Measurements from ENCODE around the gene LRIT1. TPM values are rescaled to one million over a fixed set of nuclear protein-coding genes. Genes with fewer than 3 reads are reported as not detected.

LRIT1 gene
- total and polyA plus RNA-seq, 2 of the 8 experiments (the other 6 are each of a cell fraction or from before 2014, with no cell fraction given), result 0.03 TPM; not detected in 1

GRCh38 chr10:84230359-84230758, 11.0 kb downstream of the LRIT1 start:
- no peak overlapping the region for H3K4me3 ChIP-seq (ENCODE audit: extremely low read depth in 1 of 4, insufficient read depth in 2 of 4, low read depth in 3 of 4, low read length in 4 of 4)
- H3K9me3 ChIP-seq (ENCODE audit: insufficient read depth in 2 of 2, low read depth in 1 of 2, low read length in 1 of 2), result no peaks in the 10 kb centered on the region
- H3K27me3 ChIP-seq (replicated peaks in 1 of 4; ENCODE audit: control insufficient read depth in 3 of 4, extremely low read depth in 1 of 4, insufficient read depth in 3 of 4, low read length in 3 of 4), result no peaks in the 10 kb centered on the region; a peak in 1 of 7 replicates
- no peak overlapping the region for H3K4me2 ChIP-seq (ENCODE audit: insufficient read depth in 1 of 2, low read depth in 2 of 2, low read length in 2 of 2)
- H2BK20ac ChIP-seq (ENCODE audit: low read length), result no peak overlapping the region
- no peaks in the 10 kb centered on the region for H3K4me1 ChIP-seq (replicated peaks in 1 of 4; ENCODE audit: control insufficient read depth in 3 of 4, insufficient read depth in 4 of 4, low read length in 3 of 4)
- no peak overlapping the region for H4K5ac ChIP-seq (ENCODE audit: insufficient read length, low read depth, low read length)
- no peak for DNase-seq (ENCODE audit: low read depth in 1 of 2, low spot score in 2 of 2)
- no peaks in the 10 kb centered on the region for H3K79me2 ChIP-seq (ENCODE audit: control insufficient read depth in 1 of 2, insufficient read depth in 2 of 2, low read length in 2 of 2)
- no peaks in the 10 kb centered on the region for H4K20me1 ChIP-seq (replicated peaks in 1 of 2; ENCODE audit: control insufficient read depth in 1 of 2, insufficient read depth in 2 of 2, low read length in 2 of 2)
- H3K18ac ChIP-seq (ENCODE audit: extremely low read depth, low read length), result no peak overlapping the region
- H3K56ac ChIP-seq (replicated peaks; ENCODE audit: insufficient read length, low read depth, low read length), result no peak overlapping the region
- H2AK5ac ChIP-seq (ENCODE audit: low read depth, low read length), result no peak overlapping the region
- no peak overlapping the region for H3K9ac ChIP-seq (replicated peaks in 1 of 4; ENCODE audit: extremely low read depth in 1 of 4, low read depth in 3 of 4, low read length in 3 of 4)
- H2BK5ac ChIP-seq (ENCODE audit: low read depth, low read length), result no peak overlapping the region
- 88% methylated on average over 1 of the region's 1 CpG; no CpG with 5 or more reads in 1 of the 2 experiments for WGBS, 2 experiments (ENCODE audit: extremely low coverage in 1 of 2, insufficient coverage in 1 of 2, insufficient read length in 1 of 2, insufficient replicate concordance in 2 of 2, low coverage in 1 of 2, low lambda C conversion rate in 2 of 2, missing lambda C conversion rate in 1 of 2)
- no peak overlapping the region for H2BK12ac ChIP-seq (ENCODE audit: low read depth, low read length)
- H4K91ac ChIP-seq (replicated peaks; ENCODE audit: insufficient read length, low read length), result no peak overlapping the region
- H3K36me3 ChIP-seq (ENCODE audit: control insufficient read depth in 2 of 4, insufficient read depth in 4 of 4, low read length in 3 of 4), result no peaks in the 10 kb centered on the region
- FAIRE-seq, result no peak
- H3K79me1 ChIP-seq (ENCODE audit: low read depth, low read length), result no peaks in the 10 kb centered on the region
- no peak overlapping the region for H2AFZ ChIP-seq (ENCODE audit: low read length)
- ChIA-PET CTCF (ENCODE audit: partially characterized antibody) (interaction anchor here (1.7 to 2.9 kb wide), 2 partner anchors 13 to 16 kb away, joined by 5 to 22 read pairs; no protein-coding TSS in a partner anchor), POLR2A (ENCODE audit: partially characterized antibody) (no interaction called here)
- no peaks in the 10 kb centered on the region for H3K23me2 ChIP-seq (ENCODE audit: low read depth, low read length)
- no peak overlapping the region for H3K14ac ChIP-seq (ENCODE audit: insufficient read length)
- H4K8ac ChIP-seq (ENCODE audit: extremely low read depth, insufficient read depth, low read length), result no peak overlapping the region
- no peak overlapping the region for H2BK120ac ChIP-seq (replicated peaks; ENCODE audit: low read depth, low read length)
- H3K27ac ChIP-seq (ENCODE audit: low read depth, low read length), result no peak overlapping the region
- no peak overlapping the region for H2BK15ac ChIP-seq (ENCODE audit: low read length)
- no peak overlapping the region for H3K23ac ChIP-seq (ENCODE audit: insufficient read length)
- H3K4ac ChIP-seq (replicated peaks; ENCODE audit: insufficient read length, low read depth, low read length), result no peak overlapping the region
- no peak for TF ChIP-seq KDM5A (IDR thresholded peaks at IDR 0.05; ENCODE audit: low read length)
- no peak for TF ChIP-seq EP300 (IDR thresholded peaks at IDR 0.05; ENCODE audit: borderline replicate concordance in 1 of 2, low read depth in 2 of 2, low read length in 2 of 2)
- TF ChIP-seq RNF2 (IDR thresholded peaks at IDR 0.05; ENCODE audit: borderline replicate concordance, low read depth, low read length, missing control alignments, poor library complexity, severe bottlenecking), result no peak
- TF ChIP-seq BACH1 (IDR thresholded peaks at IDR 0.05; ENCODE audit: low read length), result no peak
- no peak for TF ChIP-seq SRF (IDR thresholded peaks at IDR 0.05; ENCODE audit: low read depth, low read length)
- no peak for TF ChIP-seq PHF8 (conservative IDR thresholded peaks at IDR 0.05; ENCODE audit: low read depth, low read length)
- no peak for TF ChIP-seq KDM4A (IDR thresholded peaks at IDR 0.05; ENCODE audit: low read depth, low read length, severe bottlenecking)
- no peak for TF ChIP-seq SP4 (IDR thresholded peaks at IDR 0.05; ENCODE audit: low read length)
- no peak for TF ChIP-seq JUN (IDR thresholded peaks at IDR 0.05; ENCODE audit: low read depth, low read length)
